AG09309 (cell line): ENCODE results near the gene TSPAN4.

Experiments used
- DNase-seq: peaks from one replicate; pipeline ENCODE4 v3.0.0-alpha.2; 2010; ENCODE audit warnings: low read depth
- H3K4me3 ChIP-seq: 2 replicates; pipeline ENCODE4 v1.5.1; 2011; ENCODE audit warnings: mild to moderate bottlenecking, low read depth, low read length, moderate library complexity; ENCODE audit not compliant: control insufficient read depth
- CTCF ChIP-seq: IDR thresholded peaks from 2 replicates; pipeline ENCODE4 v1.5.1; 2011; ENCODE audit warnings: mild to moderate bottlenecking, low read depth, low read length, inconsistent platforms; ENCODE audit not compliant: insufficient read depth, control insufficient read depth; ENCODE audit errors: missing control alignments

Gene TSPAN4

GRCh38 chr11:843818-844692 is 1.4 kb downstream of the TSPAN4 start:
- peak; percentile 92 for DNase-seq
- TF ChIP-seq CTCF: peak; percentile 5
- H3K4me3 ChIP-seq: peak overlapping the region; percentile 70

GRCh38 chr11:844693-845644 is 2.3 kb downstream of the TSPAN4 start:
- DNase-seq: peak; percentile 77
- peak overlapping the region; percentile 70 for H3K4me3 ChIP-seq
- TF ChIP-seq CTCF: no peak

GRCh38 chr11:845872-846495 is 3.3 kb downstream of the TSPAN4 start:
- H3K4me3 ChIP-seq: peak overlapping the region; percentile 15
- no peak for TF ChIP-seq CTCF
- no peak for DNase-seq

GRCh38 chr11:846496-847098 is 3.9 kb downstream of the TSPAN4 start:
- DNase-seq: no peak
- no peak for TF ChIP-seq CTCF
- no peak overlapping the region for H3K4me3 ChIP-seq

- TF ChIP-seq CTCF: no peak
- no peak overlapping the region for H3K4me3 ChIP-seq
Measured at GRCh38 chr11:847876-848275, 5.2 kb downstream of the TSPAN4 start.

More at GRCh38 chr11:847876-848275, 5.2 kb downstream of the TSPAN4 start:
- DNase-seq: no peak
